Muscle of leg (tissue), 11 donors: ENCODE results near the gene PAMR1. TPM values are rescaled to one million over a fixed set of nuclear protein-coding genes. Genes with fewer than 3 reads are reported as not detected.
A peak's percentile ranks its signal among the peaks of the same experiment; 100 is the strongest.
"Not testable (repeated sequence)": the region's sequence is repeated elsewhere in the genome, so short reads cannot be mapped to it uniquely, and the experiment has no call there.

Experiments
- DNase-seq: peaks from one replicate; pipeline ENCODE4 v3.0.0; 2013
- H3K27ac ChIP-seq: one replicate; pipeline ENCODE4 v1.5.1; 2013; ENCODE audit warnings: mild to moderate bottlenecking, low read length, control low read depth
- H3K27me3 ChIP-seq: one replicate; pipeline ENCODE4 v1.6.1; 2013; ENCODE audit warnings: low read length; ENCODE audit not compliant: control insufficient read depth, insufficient read depth
- H3K36me3 ChIP-seq: one replicate; pipeline ENCODE4 v1.6.1; 2013; ENCODE audit warnings: low read length; ENCODE audit not compliant: control insufficient read depth, insufficient read depth
- H3K4me1 ChIP-seq: one replicate; pipeline ENCODE4 v1.6.1; 2013; ENCODE audit warnings: low read length; ENCODE audit not compliant: control insufficient read depth, insufficient read depth
- H3K4me3 ChIP-seq: one replicate; pipeline ENCODE4 v1.5.1; 2013; ENCODE audit warnings: low read length, control low read depth
- H3K9me3 ChIP-seq: replicated peaks from 2 replicates; pipeline ENCODE4 v1.6.1; 2013; ENCODE audit warnings: low read depth, low read length; ENCODE audit not compliant: control insufficient read depth
- WGBS: methylation state at CpG from one replicate; pipeline ENCODE4 v1.1.5; 2013; ENCODE audit warnings: missing lambda C conversion rate; ENCODE audit not compliant: insufficient coverage; 5-methylcytosine and 5-hydroxymethylcytosine counted together
- polyA plus RNA-seq, 8 donors: library from polyadenylated mRNA; unstranded; fragments of 120-200 nt; gene quantifications; one replicate each; pipeline versions ENCODE4 v1.2.1 to v1.2.3, GENCODE V29; 2013; ENCODE audit warnings: inconsistent platforms in 1 of 8, low replicate concordance in 1 of 8; ENCODE audit not compliant: insufficient read length in 8 of 8, insufficient read depth in 1 of 8
- total RNA-seq: library from RNA; stranded (reverse); fragments of 120-200 nt; gene quantifications from one replicate; pipeline ENCODE4 v1.2.4, GENCODE V29; 2013

PAMR1 gene
- total and polyA plus RNA-seq, 9 donors = 7.5 to 35.3 (median 15.2) TPM

DNA sequence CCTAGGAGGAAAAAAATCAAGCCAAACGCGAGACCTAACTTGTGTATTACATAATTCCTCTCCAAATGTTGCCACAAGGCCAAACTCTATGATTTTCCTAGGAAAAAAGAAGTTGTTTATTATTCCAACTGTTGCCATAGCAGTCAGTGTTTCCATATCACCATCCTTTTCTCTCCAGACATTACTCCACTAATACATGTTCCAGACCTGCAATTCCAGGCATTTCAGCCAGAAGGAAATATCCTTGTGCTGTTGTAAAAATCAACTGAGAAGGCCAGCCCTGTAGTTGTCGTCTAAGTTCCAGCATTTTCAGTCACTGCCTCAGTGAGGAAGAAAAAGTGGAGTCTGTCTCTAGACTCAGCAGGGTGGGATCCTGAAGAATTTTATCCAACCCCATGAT lies 33.1 kb upstream of the PAMR1 start:
- 0% methylated on average over 1 of the region's 3 CpGs for WGBS
- Histone ChIP-seq H3K4me3 (no peak overlapping the region), H3K27me3 (peaks cover 8% of the 10 kb centered on the region), H3K4me1 (peaks cover 2% of the 10 kb centered on the region), H3K9me3 (no peaks in the 10 kb centered on the region), H3K27ac (peak overlapping the region; percentile 84), H3K36me3 (no peaks in the 10 kb centered on the region)
- peak; percentile 96 for DNase-seq

DNA sequence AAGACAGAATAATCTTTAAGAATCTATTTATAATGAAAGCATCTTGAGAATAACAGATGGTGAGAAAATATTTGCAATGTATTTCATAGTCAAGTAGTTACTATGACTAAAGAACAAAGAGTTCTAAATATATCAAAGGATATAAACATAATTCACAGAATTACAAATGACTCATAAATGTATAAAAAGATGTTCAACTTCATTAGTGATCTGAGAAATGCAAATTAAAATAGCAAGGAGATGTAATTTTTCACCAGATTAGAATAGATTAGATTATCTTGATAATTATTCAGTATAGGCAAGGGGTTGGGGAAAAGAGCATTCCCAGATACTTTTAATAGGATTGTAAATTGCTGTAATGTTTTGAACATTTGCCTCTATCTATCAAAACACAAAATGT lies 30.1 kb upstream of the PAMR1 start:
- Histone ChIP-seq H3K36me3 (no peaks in the 10 kb centered on the region), H3K27me3 (peaks cover 5% of the 10 kb centered on the region), H3K4me1 (peaks cover 2% of the 10 kb centered on the region), H3K9me3 (no peaks in the 10 kb centered on the region), H3K27ac (no peak overlapping the region), H3K4me3 (no peak overlapping the region)
- DNase-seq = no peak

DNA sequence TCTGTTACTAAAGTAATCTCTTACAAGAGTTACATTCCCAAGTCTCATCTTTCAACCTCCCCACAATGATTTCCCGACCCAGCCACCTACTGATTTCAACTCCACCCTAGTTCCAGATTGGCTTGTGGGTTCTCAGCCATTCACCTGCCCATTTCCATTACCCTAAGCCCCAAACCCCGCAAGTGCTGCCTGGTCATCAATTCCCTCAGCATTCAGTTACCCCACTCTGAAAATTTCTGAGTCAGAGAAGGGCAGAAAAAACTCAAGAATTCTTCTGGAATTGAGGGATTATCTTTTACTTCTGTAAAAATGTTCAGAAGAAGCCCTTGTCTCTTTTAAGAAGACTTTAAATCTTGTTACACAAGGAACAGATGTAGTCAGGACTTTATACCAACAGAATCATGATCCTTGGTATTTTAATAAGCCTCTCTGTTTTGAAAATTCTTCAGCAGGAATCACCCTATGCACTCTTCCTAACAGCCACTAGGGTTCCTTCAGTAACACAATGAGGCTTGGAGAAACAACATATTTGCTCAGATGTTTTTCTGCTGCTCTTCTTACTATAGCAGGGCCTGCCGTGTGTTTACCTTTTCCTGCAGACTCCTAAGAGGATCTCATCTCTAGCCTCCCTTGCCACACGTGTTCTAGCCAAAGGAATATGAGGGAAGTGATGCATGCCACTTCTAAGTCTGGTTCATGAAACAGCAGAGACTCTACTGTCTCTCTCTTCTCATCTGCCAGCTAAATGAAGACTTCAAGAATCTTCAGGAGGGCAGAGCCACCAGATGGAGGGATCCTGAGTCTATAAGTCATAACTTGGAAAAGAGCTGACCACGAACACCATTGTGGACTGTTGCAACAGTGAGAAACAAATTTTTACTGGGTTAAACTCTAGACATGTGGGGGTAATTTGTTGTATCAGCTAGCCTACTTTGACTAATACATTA lies 29.3 kb upstream of the PAMR1 start:
- peaks cover 2% of the 10 kb centered on the region for H3K4me1 ChIP-seq
- WGBS = 89% methylated on average over 1 of the region's 5 CpGs
- no peaks in the 10 kb centered on the region for H3K9me3 ChIP-seq
- H3K36me3 ChIP-seq = no peaks in the 10 kb centered on the region
- H3K27me3 ChIP-seq = peaks cover 2% of the 10 kb centered on the region
- DNase-seq = no peak
- H3K4me3 ChIP-seq = no peak overlapping the region
- no peak overlapping the region for H3K27ac ChIP-seq

DNA sequence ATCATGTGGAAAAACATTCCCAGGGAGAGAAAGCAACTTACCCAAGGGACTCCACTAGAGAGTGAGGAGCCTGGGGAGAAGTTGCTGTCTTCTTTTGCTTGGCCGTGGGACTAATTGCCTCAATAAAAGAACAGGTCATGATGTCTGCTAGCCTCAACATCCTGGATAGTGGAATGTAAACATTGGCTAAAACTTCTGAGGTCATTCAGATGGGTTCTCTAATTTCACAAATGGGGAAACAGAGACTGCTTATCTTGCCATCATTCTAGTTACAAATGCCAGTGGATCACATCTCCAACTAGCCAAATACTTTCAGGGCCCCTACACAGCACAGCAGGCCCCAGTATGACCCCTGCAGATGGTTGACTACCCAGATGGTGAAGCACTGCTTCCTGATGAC lies 28.4 kb upstream of the PAMR1 start:
- Histone ChIP-seq H3K4me1 (peaks cover 5% of the 10 kb centered on the region), H3K27me3 (peaks cover 2% of the 10 kb centered on the region), H3K4me3 (no peak overlapping the region), H3K9me3 (no peaks in the 10 kb centered on the region), H3K27ac (no peak overlapping the region), H3K36me3 (no peaks in the 10 kb centered on the region)
- no CpG with 5 or more reads among the region's 1 CpG for WGBS
- DNase-seq = no peak

DNA sequence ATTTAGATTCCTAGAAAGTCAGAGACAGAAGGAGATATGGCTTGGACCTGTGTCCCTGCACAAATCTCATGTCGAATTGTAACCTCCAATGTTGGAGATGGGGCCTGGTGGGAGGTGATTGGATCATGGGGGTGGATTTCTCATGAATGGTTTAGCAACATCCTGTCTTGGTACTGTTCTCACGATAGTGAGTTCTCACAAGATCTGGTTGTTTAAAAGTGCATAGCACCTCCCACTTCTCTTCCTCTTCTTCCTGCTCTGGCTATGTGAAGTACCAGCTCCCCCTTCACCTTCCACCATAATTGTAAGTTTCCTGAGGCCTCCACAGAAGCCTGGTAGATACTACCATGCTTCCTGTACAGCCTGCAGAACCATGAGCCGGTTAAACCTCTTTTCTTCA lies 27.6 kb upstream of the PAMR1 start:
- H3K4me1 ChIP-seq = peaks cover 5% of the 10 kb centered on the region
- no peak for DNase-seq
- peaks cover 2% of the 10 kb centered on the region for H3K27me3 ChIP-seq
- H3K27ac ChIP-seq = no peak overlapping the region
- WGBS = 86% methylated on average over 1 of the region's 3 CpGs
- H3K36me3 ChIP-seq = no peaks in the 10 kb centered on the region
- H3K9me3 ChIP-seq = no peaks in the 10 kb centered on the region
- no peak overlapping the region for H3K4me3 ChIP-seq

DNA sequence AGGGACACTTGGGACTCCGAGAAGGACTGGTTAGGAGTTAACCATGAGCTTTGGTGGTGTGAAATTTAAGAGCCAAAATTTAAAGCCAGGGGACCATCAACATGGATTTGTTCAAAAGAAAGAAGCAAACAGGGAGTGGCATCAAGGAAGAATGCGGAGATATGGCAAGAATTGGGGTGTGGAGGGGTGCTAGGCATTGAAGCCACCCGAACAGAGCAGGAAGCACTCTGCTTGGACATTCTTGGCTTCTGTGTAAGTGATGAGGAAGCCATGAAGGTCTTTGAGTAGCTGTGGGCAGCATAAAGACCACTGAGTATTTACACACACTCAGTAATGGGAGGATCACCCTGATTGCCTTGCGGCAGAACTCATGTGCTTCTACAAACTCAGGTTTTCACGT lies 27.2 kb upstream of the PAMR1 start:
- H3K27me3 ChIP-seq = peaks cover 2% of the 10 kb centered on the region
- 96% methylated on average over 3 of the region's 5 CpGs for WGBS
- no peaks in the 10 kb centered on the region for H3K9me3 ChIP-seq
- H3K4me3 ChIP-seq = no peak overlapping the region
- no peaks in the 10 kb centered on the region for H3K36me3 ChIP-seq
- DNase-seq = no peak
- no peak overlapping the region for H3K27ac ChIP-seq
- peaks cover 5% of the 10 kb centered on the region for H3K4me1 ChIP-seq

DNA sequence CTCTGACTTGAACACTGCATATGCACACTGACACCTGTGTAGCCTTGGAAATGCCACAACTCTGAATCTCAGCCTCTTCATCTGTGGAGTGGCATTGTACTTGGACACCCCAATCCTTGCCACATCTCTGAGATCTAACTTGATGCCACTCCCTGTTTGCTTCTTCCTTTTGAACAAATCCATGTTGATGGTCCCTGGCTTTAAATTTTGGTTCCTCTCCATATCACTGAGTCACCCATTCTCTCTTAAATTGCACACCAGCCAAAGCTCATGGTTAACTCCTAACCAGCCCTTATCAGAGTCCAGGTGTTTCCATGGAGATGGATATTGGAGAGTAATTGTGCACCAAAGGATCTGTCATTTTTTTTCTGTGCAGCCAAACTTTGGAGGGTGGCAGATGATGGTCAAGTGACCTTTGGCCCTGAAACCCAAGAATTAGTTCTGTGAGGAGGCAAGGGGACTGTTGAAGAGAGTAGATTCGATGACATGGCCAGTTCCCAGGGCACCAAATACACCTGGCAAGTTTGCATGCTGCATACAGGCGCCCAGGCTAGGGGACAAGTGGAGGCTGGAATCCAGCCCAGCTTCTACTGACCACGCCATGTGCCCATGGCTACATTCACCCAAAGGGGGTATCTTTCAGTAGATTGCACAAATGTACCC lies 25.1 kb upstream of the PAMR1 start:
- no peak for DNase-seq
- Histone ChIP-seq H3K27me3 (peaks cover 2% of the 10 kb centered on the region), H3K4me1 (peaks cover 5% of the 10 kb centered on the region), H3K27ac (no peak overlapping the region), H3K4me3 (no peak overlapping the region), H3K36me3 (no peaks in the 10 kb centered on the region), H3K9me3 (no peaks in the 10 kb centered on the region)
- whole genome bisulfite sequencing = 90% methylated on average over 2 of the region's 3 CpGs

DNA sequence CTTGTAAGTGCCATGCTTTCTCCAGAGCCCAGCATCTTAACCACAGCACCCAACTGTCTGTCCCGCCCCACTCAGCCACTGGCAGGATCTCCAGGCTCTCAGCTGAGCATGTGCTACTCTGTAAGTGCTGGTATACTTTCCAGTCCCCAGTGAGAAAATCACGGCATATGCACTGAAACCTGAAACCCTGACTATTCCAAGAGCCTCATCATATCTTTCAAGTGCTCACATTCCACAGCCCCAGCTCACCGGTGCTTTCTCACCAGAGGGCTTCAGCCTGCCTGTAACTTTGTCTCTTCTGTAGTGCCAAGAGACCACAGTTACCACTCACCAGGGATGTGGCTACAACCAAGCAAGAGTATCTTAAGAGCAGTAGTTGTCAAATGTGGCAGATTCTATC lies 24.4 kb upstream of the PAMR1 start:
- peak; percentile 57 for DNase-seq
- Histone ChIP-seq H3K36me3 (no peaks in the 10 kb centered on the region), H3K4me1 (peaks cover 5% of the 10 kb centered on the region), H3K4me3 (no peak overlapping the region), H3K27ac (no peak overlapping the region), H3K9me3 (no peaks in the 10 kb centered on the region), H3K27me3 (no peaks in the 10 kb centered on the region)
- 17% methylated on average over 2 of the region's 3 CpGs for WGBS

DNA sequence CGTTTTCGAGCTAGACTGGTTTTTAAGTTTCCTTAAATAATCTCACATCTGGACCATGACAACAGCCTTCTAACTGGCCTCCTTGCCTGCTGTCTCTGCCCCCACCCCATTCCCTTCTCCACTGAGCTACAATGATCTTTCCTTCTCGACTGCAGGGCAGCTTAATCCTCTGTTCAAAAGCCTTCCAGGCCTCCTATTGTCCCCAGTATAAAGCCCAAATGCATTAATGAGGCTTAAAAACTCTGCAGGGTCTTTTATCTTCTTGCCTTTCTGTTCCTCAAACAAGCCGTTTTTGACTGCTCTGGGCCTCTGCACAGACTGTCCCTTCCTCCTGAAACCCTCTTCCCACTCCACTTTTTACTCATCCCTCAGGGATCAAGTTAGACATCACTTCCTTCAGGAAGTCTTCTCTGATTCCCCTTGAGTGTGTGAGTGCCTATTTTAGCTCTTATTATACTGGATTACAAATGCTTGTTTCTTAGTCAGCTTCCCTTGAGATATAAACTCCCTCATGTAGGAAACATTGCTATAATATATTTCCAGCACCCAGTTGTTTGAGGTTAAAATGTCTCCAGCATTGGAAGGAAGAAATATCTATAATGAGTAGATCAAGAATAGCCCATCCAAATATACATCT lies 23.6 kb upstream of the PAMR1 start:
- Histone ChIP-seq H3K36me3 (no peaks in the 10 kb centered on the region), H3K9me3 (no peaks in the 10 kb centered on the region), H3K27me3 (no peaks in the 10 kb centered on the region), H3K27ac (peak overlapping the region; percentile 15), H3K4me3 (no peak overlapping the region), H3K4me1 (peaks cover 5% of the 10 kb centered on the region)
- 23% methylated on average over 4 of the region's 4 CpGs for WGBS
- DNase-seq = no peak

DNA sequence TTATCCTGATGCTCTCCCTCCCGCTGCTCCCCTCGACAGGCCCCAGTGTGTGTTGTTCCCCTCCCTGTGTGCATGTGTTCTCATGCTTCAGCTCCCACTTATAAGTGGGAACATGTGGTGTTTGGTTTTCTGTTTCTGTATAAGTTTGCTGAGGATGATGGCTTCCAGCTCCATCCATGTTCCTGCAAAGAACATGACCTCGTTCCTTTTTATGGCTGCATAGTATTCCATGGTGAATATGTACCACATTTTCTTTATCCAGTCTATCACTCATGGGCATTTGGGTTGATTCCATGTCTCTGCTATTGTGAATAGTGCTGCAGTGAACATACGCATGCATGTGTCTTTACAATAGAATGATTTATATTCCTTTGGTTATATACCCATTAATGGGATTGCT lies 22.6 kb upstream of the PAMR1 start:
- 100% methylated on average over 2 of the region's 4 CpGs for WGBS
- H3K27me3 ChIP-seq, H3K4me3 ChIP-seq, H3K4me1 ChIP-seq, DNase-seq, H3K27ac ChIP-seq, H3K36me3 ChIP-seq, H3K9me3 ChIP-seq: not testable (repeated sequence)
